ENCODE results near the gene RHBDF1.
"Not testable (repeated sequence)": the region's sequence is repeated elsewhere in the genome, so short reads cannot be mapped to it uniquely, and the experiment has no call there.

RHBDF1 gene

GRCh38 chr16:56231-56927, 16.1 kb downstream of the RHBDF1 start:
- no peak for DNase-seq

- no peak for DNase-seq
These were observed 16.8 kb downstream of the RHBDF1 start for GRCh38 chr16:55571-56136.

GRCh38 chr16:54237-54581, 18.2 kb downstream of the RHBDF1 start:
- no peak for DNase-seq

GRCh38 chr16:53346-54236, 18.8 kb downstream of the RHBDF1 start, which contains the start of the genes POLR3K and SNRNP25:
Gene POLR3K (minus strand): TSS chr16:53608. CDS start chr16:53586, 22 bp downstream.
Gene SNRNP25 (plus strand): TSS chr16:53828. CDS start chr16:54017, 189 bp downstream.
- peak; percentile 98 for DNase-seq

GRCh38 chr16:50769-51591, 21.5 kb downstream of the RHBDF1 start:
- DNase-seq, result peak; percentile 40

- DNase-seq, result no peak
These were observed 25.2 kb downstream of the RHBDF1 start for GRCh38 chr16:47234-47633.

GRCh38 chr16:46510-46909, 25.9 kb downstream of the RHBDF1 start:
- DNase-seq, result not testable (repeated sequence)

GRCh38 chr16:45454-45853, 27.0 kb downstream of the RHBDF1 start:
- no peak for DNase-seq

GRCh38 chr16:44655-45054, 27.8 kb downstream of the RHBDF1 start:
- DNase-seq, result no peak

- no peak for DNase-seq
These were observed 29.1 kb downstream of the RHBDF1 start for GRCh38 chr16:43294-43693.

- no peak for DNase-seq
These were observed 29.7 kb downstream of the RHBDF1 start for GRCh38 chr16:42691-43090.

- DNase-seq, result no peak
These were observed 30.4 kb downstream of the RHBDF1 start for GRCh38 chr16:42069-42457.

- no peak for DNase-seq
These were observed 30.9 kb downstream of the RHBDF1 start for GRCh38 chr16:41439-42068.

GRCh38 chr16:38941-39892, 33.2 kb downstream of the RHBDF1 start:
- DNase-seq, result peak; percentile 44

- DNase-seq, result not testable (repeated sequence)
These were observed 34.2 kb downstream of the RHBDF1 start for GRCh38 chr16:38206-38605.

GRCh38 chr16:37511-37910, 34.9 kb downstream of the RHBDF1 start:
- no peak for DNase-seq

- peak; percentile 58 for DNase-seq
These were observed 36.0 kb downstream of the RHBDF1 start for GRCh38 chr16:36336-36984.

GRCh38 chr16:35678-36305, 36.6 kb downstream of the RHBDF1 start:
- DNase-seq, result no peak

- no peak for DNase-seq
These were observed 37.3 kb downstream of the RHBDF1 start for GRCh38 chr16:35011-35677.

GRCh38 chr16:34648-34987, 37.8 kb downstream of the RHBDF1 start:
- no peak for DNase-seq
